VCaP (cell line): ENCODE results near the gene MT1E.

Source experiments
- H3K27ac ChIP-seq: fragments of 450-650 bp; 2 replicates; pipeline ENCODE4 v1.5.1; 2017
- TF ChIP-seq, protein P1 (sequence below): fragments of 450-650 bp; conservative IDR thresholded peaks from 2 replicates; pipeline ENCODE4 v1.5.1; 2017; ENCODE audit warnings: mild to moderate bottlenecking, moderate library complexity

The MT1E gene

DNA sequence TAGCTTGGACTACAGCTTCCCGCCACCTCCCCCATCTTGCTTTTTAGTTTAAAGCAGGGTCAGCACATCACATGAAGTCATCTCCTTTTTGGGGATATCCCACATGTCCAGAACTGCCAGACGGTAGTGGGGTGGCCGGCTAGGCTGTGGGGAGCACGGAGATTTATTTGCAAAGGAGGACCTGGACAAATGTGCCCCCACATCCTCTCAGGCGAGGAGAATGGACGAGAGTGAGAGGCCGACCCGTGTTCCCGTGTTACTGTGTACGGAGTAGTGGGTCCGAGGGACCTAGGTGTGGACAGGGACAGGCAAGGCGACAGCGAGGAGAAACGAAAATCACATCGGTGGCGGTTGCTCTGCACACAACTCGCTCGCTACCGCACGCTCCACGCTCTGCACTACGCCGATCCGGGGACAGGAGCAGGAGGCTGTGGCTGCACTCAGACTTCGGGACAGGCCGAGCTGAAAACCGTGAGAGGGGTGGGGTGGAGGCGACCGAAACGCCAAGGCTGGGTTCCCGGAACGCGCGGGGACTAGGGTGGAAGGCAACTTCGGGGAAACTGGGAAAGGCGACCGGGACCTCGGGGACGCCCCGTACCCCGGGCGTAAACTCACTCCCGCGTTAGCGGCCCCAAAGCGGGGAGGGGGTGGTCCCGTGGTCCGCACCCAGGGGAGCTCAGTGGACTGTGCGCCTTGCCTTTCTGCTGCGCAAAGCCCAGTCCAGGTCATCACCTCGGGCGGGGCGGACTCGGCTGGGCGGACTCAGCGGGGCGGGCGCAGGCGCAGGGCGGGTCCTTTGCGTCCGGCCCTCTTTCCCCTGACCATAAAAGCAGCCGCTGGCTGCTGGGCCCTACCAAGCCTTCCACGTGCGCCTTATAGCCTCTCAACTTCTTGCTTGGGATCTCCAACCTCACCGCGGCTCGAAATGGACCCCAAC is 12.5 kb downstream of the MT1E start, which contains the start of gene MT1A:
Gene MT1A (plus strand): TSS at position 853 of the 937 bp plus-strand sequence. CDS start 73 bp downstream, at position 926.
- TF ChIP-seq, protein P1, sequence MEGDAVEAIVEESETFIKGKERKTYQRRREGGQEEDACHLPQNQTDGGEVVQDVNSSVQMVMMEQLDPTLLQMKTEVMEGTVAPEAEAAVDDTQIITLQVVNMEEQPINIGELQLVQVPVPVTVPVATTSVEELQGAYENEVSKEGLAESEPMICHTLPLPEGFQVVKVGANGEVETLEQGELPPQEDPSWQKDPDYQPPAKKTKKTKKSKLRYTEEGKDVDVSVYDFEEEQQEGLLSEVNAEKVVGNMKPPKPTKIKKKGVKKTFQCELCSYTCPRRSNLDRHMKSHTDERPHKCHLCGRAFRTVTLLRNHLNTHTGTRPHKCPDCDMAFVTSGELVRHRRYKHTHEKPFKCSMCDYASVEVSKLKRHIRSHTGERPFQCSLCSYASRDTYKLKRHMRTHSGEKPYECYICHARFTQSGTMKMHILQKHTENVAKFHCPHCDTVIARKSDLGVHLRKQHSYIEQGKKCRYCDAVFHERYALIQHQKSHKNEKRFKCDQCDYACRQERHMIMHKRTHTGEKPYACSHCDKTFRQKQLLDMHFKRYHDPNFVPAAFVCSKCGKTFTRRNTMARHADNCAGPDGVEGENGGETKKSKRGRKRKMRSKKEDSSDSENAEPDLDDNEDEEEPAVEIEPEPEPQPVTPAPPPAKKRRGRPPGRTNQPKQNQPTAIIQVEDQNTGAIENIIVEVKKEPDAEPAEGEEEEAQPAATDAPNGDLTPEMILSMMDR: no peak
- H3K27ac ChIP-seq: peak within 1 kb of the TSS; percentile 36

GRCh38 chr16:56639045-56639444 is 13.5 kb downstream of the MT1E start:
- TF ChIP-seq, protein P1: no peak
- peak overlapping the region; percentile 36 for H3K27ac ChIP-seq

- no peak overlapping the region; the same call in 1 of the 2 replicates for H3K27ac ChIP-seq
- TF ChIP-seq, protein P1: no peak
These were observed 14.5 kb downstream of the MT1E start for GRCh38 chr16:56640076-56640475.

DNA sequence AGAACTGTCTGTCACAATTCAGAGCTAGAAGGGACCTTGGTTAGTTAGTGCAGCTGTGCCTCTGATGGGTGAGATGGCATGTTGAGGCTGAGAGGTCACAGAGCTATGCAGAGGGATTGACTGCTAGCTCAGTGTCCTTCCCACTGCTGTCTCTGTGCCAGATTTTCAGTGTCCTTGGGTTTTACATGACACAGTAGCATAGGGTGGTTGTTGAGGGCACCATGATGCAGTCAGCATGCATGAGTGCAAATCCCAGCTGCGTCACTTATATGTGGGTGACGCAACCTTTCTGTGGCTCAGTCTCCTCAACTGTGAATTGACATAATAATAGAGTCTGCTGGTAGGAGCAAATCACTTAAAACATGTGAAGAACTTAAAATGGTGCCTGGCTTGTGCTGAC is 15.6 kb downstream of the MT1E start:
- no peak overlapping the region for H3K27ac ChIP-seq
- TF ChIP-seq, protein P1: no peak

DNA sequence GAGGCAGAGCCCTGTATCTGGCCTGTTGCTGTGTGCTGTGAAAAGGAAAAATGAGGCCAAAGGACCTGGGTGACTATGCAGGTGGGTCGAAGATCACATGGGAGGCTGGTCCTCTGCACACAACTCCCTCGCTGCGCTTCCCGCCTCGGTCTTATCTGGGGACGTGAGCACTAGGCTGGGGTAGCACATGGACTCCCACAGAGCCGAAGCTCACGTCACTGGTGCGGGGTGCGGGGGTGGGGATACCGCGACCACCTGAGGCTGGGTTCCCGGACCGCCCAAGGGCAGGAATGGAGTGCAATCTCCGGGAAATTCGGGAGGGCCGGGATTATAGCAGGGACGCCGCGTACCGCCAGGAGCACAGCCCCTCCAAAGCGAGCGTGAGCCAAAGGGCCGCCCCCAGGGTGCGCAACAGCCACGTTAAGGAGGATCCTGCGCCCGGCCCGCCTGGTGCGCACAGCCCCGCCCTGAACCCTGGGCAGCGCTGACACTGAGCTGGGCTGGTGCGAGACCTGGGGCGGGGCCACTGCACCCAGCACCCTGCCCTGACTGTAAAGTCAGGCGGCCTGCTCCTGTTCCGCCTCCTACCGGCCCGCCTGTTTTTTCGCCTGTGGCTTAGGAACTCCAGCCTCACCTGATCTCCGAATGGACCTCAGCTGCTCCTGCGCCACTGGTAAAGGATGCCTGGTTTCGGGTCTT is 17.6 kb downstream of the MT1E start:
- TF ChIP-seq, protein P1: peak; percentile 54

DNA sequence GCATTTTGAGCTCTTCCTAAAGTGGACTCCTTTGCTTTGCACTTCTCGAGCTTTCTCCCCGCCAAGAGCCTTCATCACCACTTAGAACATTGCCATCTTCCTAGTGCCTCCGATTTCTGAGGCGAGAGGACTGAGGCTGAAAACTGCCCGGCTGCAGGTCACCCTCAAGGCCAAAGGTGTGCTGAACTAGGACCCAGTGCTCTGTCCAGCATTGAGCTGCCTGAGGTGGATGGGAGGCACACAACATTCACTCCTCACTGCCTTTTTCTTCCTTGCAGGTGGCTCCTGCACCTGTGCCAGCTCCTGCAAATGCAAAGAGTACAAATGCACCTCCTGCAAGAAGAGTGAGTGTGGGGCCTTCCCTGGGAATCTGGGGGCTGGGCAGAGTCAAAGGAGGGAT is 18.3 kb downstream of the MT1E start:
- TF ChIP-seq, protein P1: no peak
- H3K27ac ChIP-seq: peak overlapping the region; percentile 5; the same call in 1 of the 2 replicates

More for the DNA sequence above, 17.6 kb downstream of the MT1E start:
- peak overlapping the region; percentile 5; the same call in 1 of the 2 replicates for H3K27ac ChIP-seq

- H3K27ac ChIP-seq: no peak overlapping the region
- TF ChIP-seq, protein P1: no peak
These were observed 19.7 kb downstream of the MT1E start for GRCh38 chr16:56645311-56645710.
